Naive thymus-derived CD4-positive, alpha-beta T cell (primary cell): ENCODE results near the gene TNFRSF9. TPM values are rescaled to one million over a fixed set of nuclear protein-coding genes. Genes with fewer than 3 reads are reported as not detected.

Source experiments
- ATAC-seq: fragments of 150-1000 bp; cut with Tn5 transposase; 2 replicates; pipeline ENCODE4 v1.10.0; 2021; ENCODE audit warnings: mild to moderate bottlenecking, moderate library complexity
- CTCF ChIA-PET: fragments of 350-600 bp; sonication (Branson Sonifier 250); formaldehyde crosslinking; loops from one replicate; lab custom pipeline; 2021; ENCODE audit warnings: antibody characterized with exemption; lab: Charles Lee
- POLR2A ChIA-PET: fragments of 350-600 bp; sonication (Branson Sonifier 250); formaldehyde crosslinking; loops from one replicate; lab custom pipeline; 2021; ENCODE audit warnings: antibody characterized with exemption, inconsistent platforms; lab: Charles Lee
- DNase-seq, 9 donors: peaks; one replicate each; pipeline versions ENCODE4 v3.0.0 to v3.0.0-alpha.2; 2020 to 2022; ENCODE audit warnings: mixed read lengths in 1 of 9
- H3K27ac ChIP-seq: one replicate; pipeline ENCODE4 v1.7.0; 2013; ENCODE audit warnings: mild to moderate bottlenecking, low read depth, low read length, moderate library complexity
- H3K27me3 ChIP-seq, 2 donors: one replicate each; pipeline ENCODE4 v1.7.0; 2013; ENCODE audit warnings: low read length in 2 of 2, mild to moderate bottlenecking in 2 of 2, moderate library complexity in 2 of 2; ENCODE audit not compliant: control insufficient read depth in 2 of 2, insufficient read depth in 2 of 2
- H3K36me3 ChIP-seq, 3 experiments: 1 replicate in 2 of 3; 2 replicates in 1 of 3; pipeline ENCODE4 v1.7.0; 2013; ENCODE audit warnings: low read length in 3 of 3, mild to moderate bottlenecking in 3 of 3, moderate library complexity in 1 of 3; ENCODE audit not compliant: insufficient read depth in 3 of 3, control insufficient read depth in 2 of 3
- H3K4me1 ChIP-seq, 2 donors: one replicate each; pipeline ENCODE4 v1.7.0; 2013; ENCODE audit warnings: low read length in 2 of 2, mild to moderate bottlenecking in 2 of 2, moderate library complexity in 1 of 2; ENCODE audit not compliant: control insufficient read depth in 2 of 2, insufficient read depth in 2 of 2
- H3K4me3 ChIP-seq: 2 replicates; pipeline ENCODE4 v1.7.0; 2013; ENCODE audit warnings: mild to moderate bottlenecking, low read length
- H3K9me3 ChIP-seq, 3 experiments: 1 replicate in 2 of 3; 2 replicates in 1 of 3; pipeline ENCODE4 v1.7.0; 2013; ENCODE audit warnings: low read length in 3 of 3; ENCODE audit not compliant: control insufficient read depth in 2 of 3
- H3K27ac Mint-ChIP-seq, 9 donors: one replicate each; pipeline ENCODE4 v1.8.0; 2020 to 2022; ENCODE audit warnings: mixed read lengths in 9 of 9, mild to moderate bottlenecking in 8 of 9, moderate library complexity in 5 of 9, inconsistent platforms in 2 of 9
- H3K27me3 Mint-ChIP-seq, 5 donors: one replicate each; pipeline ENCODE4 v1.8.0; 2021 to 2022; ENCODE audit warnings: mixed read lengths in 5 of 5, mild to moderate bottlenecking in 1 of 5
- H3K36me3 Mint-ChIP-seq, 5 donors: one replicate each; pipeline ENCODE4 v1.8.0; 2020 to 2022; ENCODE audit warnings: mixed read lengths in 5 of 5, mild to moderate bottlenecking in 3 of 5, inconsistent platforms in 1 of 5
- H3K4me1 Mint-ChIP-seq, 7 donors: one replicate each; pipeline ENCODE4 v1.8.0; 2020 to 2022; ENCODE audit warnings: mixed read lengths in 7 of 7, mild to moderate bottlenecking in 3 of 7, inconsistent platforms in 1 of 7
- H3K4me3 Mint-ChIP-seq, 10 donors: one replicate each; pipeline ENCODE4 v1.8.0; 2020 to 2022; ENCODE audit warnings: mild to moderate bottlenecking in 10 of 10, mixed read lengths in 10 of 10, moderate library complexity in 6 of 10, inconsistent platforms in 2 of 10
- H3K9me3 Mint-ChIP-seq, 11 donors: one replicate each; pipeline ENCODE4 v1.8.0; 2020 to 2022; ENCODE audit warnings: mixed read lengths in 11 of 11, mild to moderate bottlenecking in 4 of 11, inconsistent platforms in 1 of 11, moderate library complexity in 1 of 11
- intact Hi-C, 2 donors: fragments of 100-400 bp; cut with micrococcal nuclease; formaldehyde crosslinking; loops; one replicate each; pipeline ENCODE4 v1.15.1; 2023
- polyA plus RNA-seq, 2 donors: library from polyadenylated mRNA; unstranded; fragments of 300-500 nt; fragmentation: Illumina TruSeq; gene quantifications; one replicate each; pipeline ENCODE4 v1.2.3, GENCODE V29; 2021
- total RNA-seq, 6 experiments: library from RNA in 5 of 6; stranded (reverse) in 5 of 6; gene quantifications; 1 replicate in 5 of 6; 2 replicates in 1 of 6; pipeline ENCODE4 v1.2.3 and lab custom pipeline; 2021 to 2026

TNFRSF9 gene
- total RNA-seq (1 to 10 TPM in 1 of 5 experiments, under 1 TPM in 4; 0.11 to 6.6 (median 0.27) TPM), polyA plus RNA-seq (under 1 TPM in 1 of 2 donors, not detected in 1; 0.10 TPM), total RNA-seq (lab: John Stamatoyannopoulos, UW) (not detected)

DNA sequence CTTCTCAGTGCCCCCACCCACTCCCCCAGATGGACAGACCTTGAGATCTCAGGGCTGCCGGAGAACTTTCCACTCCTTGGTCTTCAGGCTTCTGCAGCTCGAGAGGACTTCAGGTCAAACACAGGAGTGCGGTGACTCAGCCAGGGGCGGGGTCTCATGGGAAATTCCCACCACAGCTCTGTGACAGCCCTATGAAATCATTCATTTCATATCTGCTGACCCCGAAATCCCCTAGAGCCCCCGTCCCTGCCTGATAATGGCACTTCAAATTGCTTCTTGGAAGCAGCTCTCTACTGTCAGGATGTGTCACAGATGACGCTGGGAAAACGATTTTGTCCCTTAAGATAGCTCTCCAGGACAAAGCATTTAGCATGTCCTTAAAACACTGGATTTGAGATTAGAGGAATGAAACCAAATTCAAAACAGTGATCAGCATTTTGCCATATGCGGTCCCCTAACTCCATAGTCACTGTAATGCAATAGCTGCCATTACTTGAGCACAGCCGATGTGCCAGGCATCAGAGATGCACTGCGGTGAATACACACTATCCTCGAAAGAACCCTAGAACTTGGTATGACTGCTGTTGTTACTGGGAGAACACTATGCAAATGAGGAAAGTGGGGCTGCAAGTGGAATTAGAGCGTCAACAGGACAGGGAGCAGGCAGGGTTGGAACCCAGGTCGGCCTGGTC, at the start of gene TNFRSF9:
Gene TNFRSF9 (minus strand): TSS at position 95 of the 692 bp plus-strand sequence. CDS start 845 bp downstream, outside the sequence.
- ChIA-PET POLR2A (interaction anchor here (1.3 kb wide), 1 partner anchor 8 kb away, joined by 3 read pairs; no protein-coding TSS in a partner anchor), CTCF (no interaction called here)
- peaks cover 0 to 3% (median 0%) of the 10 kb centered on the region in 5 donors for H3K36me3 Mint-ChIP-seq
- peak; percentile 72 for ATAC-seq
- peaks cover 10 to 26% of the 10 kb centered on the region in 2 donors for H3K4me1 ChIP-seq
- H3K4me3 ChIP-seq, result no peak within 1 kb of the TSS
- no peak within 1 kb of the TSS for H3K27ac ChIP-seq
- H3K27me3 ChIP-seq, result peaks cover 0 to 10% of the 10 kb centered on the region in 2 donors
- peak within 1 kb of the TSS in 3 of 9 donors; percentile 14 to 75 (median 71) for H3K27ac Mint-ChIP-seq
- H3K4me1 Mint-ChIP-seq, result peaks cover 20 to 30% (median 24%) of the 10 kb centered on the region in 7 donors
- no peaks in the 10 kb centered on the region for H3K9me3 ChIP-seq
- peak in 2 of 9 donors; percentile 14 to 75 for DNase-seq
- intact Hi-C loops, result no loop called here
- no peaks in the 10 kb centered on the region for H3K36me3 ChIP-seq
- no peaks in the 10 kb centered on the region for H3K9me3 Mint-ChIP-seq
- peaks cover 32 to 42% (median 39%) of the 10 kb centered on the region in 5 donors for H3K27me3 Mint-ChIP-seq
- peak within 1 kb of the TSS; percentile 8 to 96 (median 78) for H3K4me3 Mint-ChIP-seq

DNA sequence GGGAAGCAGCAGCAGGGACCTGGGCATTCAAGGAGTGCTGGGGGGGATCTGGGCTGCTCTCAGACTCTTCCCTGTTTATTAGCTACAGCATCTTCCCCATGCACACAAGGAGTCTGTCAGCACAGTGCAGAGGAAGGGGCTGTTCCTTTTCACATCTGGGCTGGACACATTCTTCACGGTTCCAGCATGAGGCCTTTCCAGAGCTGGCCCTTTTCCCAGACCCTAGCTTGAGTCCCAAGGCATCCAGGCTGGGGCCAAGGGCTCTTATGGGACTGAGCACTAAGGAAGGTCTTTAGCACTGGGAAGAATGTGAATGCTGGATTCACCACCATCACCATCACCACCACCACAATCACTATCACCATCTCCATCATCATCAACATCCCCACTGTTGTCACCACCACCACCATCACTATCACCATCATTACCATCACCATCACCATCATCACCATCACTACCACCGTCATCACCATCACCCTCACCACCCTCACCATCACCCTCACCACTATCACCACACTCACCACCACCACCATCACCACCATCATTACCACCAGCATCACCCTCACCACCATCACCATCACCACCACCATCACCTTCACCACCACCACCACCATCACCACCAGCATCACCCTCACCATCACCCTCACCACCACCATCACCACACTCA, 49.3 kb upstream of the TNFRSF9 start:
- CTCF ChIA-PET, result interaction anchor here (0.9 kb wide), 1 partner anchor 9 kb away, joined by 3 read pairs; no protein-coding TSS in a partner anchor
- no peak for ATAC-seq
- H3K27me3 Mint-ChIP-seq, result no peaks in the 10 kb centered on the region
- H3K9me3 ChIP-seq, result no peaks in the 10 kb centered on the region
- H3K4me3 Mint-ChIP-seq, result no peak overlapping the region
- no peak overlapping the region for H3K4me3 ChIP-seq
- POLR2A ChIA-PET, result no interaction called here
- H3K27me3 ChIP-seq, result no peaks in the 10 kb centered on the region
- H3K36me3 ChIP-seq, result peaks cover 0 to 38% (median 5%) of the 10 kb centered on the region in 3 experiments
- no peaks in the 10 kb centered on the region for H3K4me1 ChIP-seq
- no peak overlapping the region for H3K27ac ChIP-seq
- intact Hi-C loops, result no loop called here
- peak overlapping the region in 4 of 9 donors; percentile 8 to 70 (median 67) for H3K27ac Mint-ChIP-seq
- peaks cover 0 to 3% (median 0%) of the 10 kb centered on the region in 7 donors for H3K4me1 Mint-ChIP-seq
- no peak for DNase-seq
- peaks cover 8 to 40% (median 14%) of the 10 kb centered on the region in 5 donors for H3K36me3 Mint-ChIP-seq
- no peaks in the 10 kb centered on the region for H3K9me3 Mint-ChIP-seq

DNA sequence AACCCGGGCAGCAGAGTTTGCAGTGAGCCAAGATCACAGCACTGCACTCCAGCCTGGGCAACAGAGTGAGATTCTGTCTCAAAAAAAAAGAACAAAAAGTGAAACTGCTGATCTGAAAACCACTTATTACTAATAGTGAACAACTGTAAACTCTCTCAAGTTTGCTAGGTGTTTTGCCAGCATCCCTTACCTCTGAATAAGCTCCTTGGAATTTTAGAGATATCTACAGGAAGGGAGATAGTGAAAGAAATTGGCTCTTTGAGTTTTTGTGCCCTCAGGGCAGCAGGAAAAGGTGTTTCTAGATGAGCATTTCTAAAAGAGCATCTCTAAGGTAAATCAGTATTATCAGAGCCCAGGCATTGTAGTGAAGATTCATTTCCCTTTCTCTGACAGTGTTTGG, 47.9 kb upstream of the TNFRSF9 start:
- no peak overlapping the region for H3K27ac ChIP-seq
- no peaks in the 10 kb centered on the region for H3K4me1 ChIP-seq
- CTCF ChIA-PET, result no interaction called here
- no peak for DNase-seq
- H3K27me3 Mint-ChIP-seq, result no peaks in the 10 kb centered on the region
- ATAC-seq, result no peak
- peaks cover 5 to 51% (median 10%) of the 10 kb centered on the region in 3 experiments for H3K36me3 ChIP-seq
- no peaks in the 10 kb centered on the region for H3K9me3 ChIP-seq
- H3K4me3 ChIP-seq, result no peak overlapping the region
- H3K27me3 ChIP-seq, result no peaks in the 10 kb centered on the region
- POLR2A ChIA-PET, result no interaction called here
- H3K4me1 Mint-ChIP-seq, result peaks cover 0 to 4% (median 0%) of the 10 kb centered on the region in 7 donors
- no peak overlapping the region for H3K27ac Mint-ChIP-seq
- H3K4me3 Mint-ChIP-seq, result no peak overlapping the region
- no peaks in the 10 kb centered on the region for H3K9me3 Mint-ChIP-seq
- intact Hi-C loops, result no loop called here
- peaks cover 13 to 43% (median 18%) of the 10 kb centered on the region in 5 donors for H3K36me3 Mint-ChIP-seq

DNA sequence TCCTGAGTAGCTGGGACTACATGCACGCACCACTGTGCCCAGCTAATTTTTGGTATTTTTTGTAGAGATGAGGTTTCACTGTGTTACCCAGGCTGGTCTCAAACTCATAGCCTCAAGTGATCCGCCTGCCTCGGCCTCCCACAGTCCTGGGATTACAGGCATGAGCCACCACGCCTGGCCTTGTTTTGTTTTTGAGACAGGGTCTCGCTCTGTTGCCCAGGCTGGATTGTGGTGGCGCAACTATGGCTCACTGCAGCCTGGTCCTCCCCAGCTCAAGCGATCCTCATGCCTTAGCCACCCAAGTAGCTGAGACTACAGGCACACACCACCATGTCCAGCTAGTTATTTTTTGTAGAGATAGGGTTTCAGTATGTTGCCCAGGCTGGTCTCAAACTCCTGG, 46.9 kb upstream of the TNFRSF9 start:
- Histone ChIP-seq H3K9me3 (no peaks in the 10 kb centered on the region), H3K27ac (no peak overlapping the region), H3K36me3 (peaks cover 5 to 60% (median 10%) of the 10 kb centered on the region in 3 experiments), H3K4me1 (peaks cover 0 to 2% of the 10 kb centered on the region in 2 donors), H3K4me3 (no peak overlapping the region), H3K27me3 (no peaks in the 10 kb centered on the region)
- no peak overlapping the region for H3K27ac Mint-ChIP-seq
- H3K36me3 Mint-ChIP-seq, result peaks cover 13 to 44% (median 19%) of the 10 kb centered on the region in 5 donors
- no peaks in the 10 kb centered on the region for H3K9me3 Mint-ChIP-seq
- intact Hi-C loops, result no loop called here
- CTCF ChIA-PET, result no interaction called here
- no peaks in the 10 kb centered on the region for H3K27me3 Mint-ChIP-seq
- POLR2A ChIA-PET, result no interaction called here
- H3K4me1 Mint-ChIP-seq, result peaks cover 4 to 7% (median 5%) of the 10 kb centered on the region in 7 donors
- ATAC-seq, result no peak
- H3K4me3 Mint-ChIP-seq, result no peak overlapping the region
- no peak for DNase-seq

DNA sequence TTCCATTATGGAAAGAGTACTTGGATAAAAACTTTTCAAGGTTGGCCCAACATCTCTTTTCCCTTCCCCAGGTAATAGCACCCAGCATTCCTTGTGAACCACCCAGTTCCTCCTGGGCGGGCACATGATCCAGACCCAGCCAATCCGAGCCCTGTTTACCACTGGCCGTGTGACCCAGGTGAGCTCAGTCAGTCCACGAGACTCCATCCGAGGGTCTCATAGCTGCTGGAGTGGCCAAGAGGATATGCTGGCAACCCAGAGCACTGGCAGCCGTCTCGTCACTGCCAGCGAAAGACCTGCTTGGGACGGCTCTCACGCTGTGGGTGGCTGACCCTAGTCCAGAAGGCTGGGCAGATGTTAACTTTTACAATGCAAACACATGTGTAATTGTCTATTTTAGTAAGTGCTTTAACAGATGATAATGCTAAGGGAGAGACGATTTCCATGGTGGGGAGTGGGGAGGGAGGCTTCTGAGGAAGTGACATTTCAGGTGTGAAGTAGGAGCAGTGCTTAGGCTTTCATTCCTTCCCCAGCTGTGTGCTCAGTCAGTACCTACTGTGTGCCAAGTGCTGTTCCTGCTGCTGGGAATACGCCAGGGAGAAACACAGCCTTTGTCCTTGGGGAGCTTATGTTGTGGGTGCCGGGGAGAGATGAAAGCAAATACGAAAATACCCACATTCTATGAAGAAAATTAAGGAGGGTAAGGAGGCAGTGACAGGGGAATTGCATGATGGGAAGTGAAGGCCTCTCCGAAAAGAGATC, 45.4 kb upstream of the TNFRSF9 start:
- ATAC-seq (no peak), DNase-seq (no peak)
- Histone ChIP-seq H3K36me3 (peaks cover 5 to 66% (median 10%) of the 10 kb centered on the region in 3 experiments), H3K4me3 (no peak overlapping the region), H3K9me3 (no peaks in the 10 kb centered on the region), H3K27ac (no peak overlapping the region), H3K4me1 (peaks cover 0 to 8% of the 10 kb centered on the region in 2 donors), H3K27me3 (no peaks in the 10 kb centered on the region)
- Mint-ChIP-seq H3K27ac (peak overlapping the region in 2 of 9 donors; percentile 7 to 62), H3K4me1 (peaks cover 5 to 11% (median 10%) of the 10 kb centered on the region in 7 donors), H3K9me3 (no peaks in the 10 kb centered on the region), H3K27me3 (no peaks in the 10 kb centered on the region), H3K4me3 (no peak overlapping the region), H3K36me3 (peaks cover 13 to 46% (median 24%) of the 10 kb centered on the region in 5 donors)
- CTCF ChIA-PET, result interaction anchor here (0.6 to 1.1 kb wide), 3 partner anchors 11 to 52 kb away, joined by 3 read pairs; no protein-coding TSS in a partner anchor
- intact Hi-C loops, result no loop called here
- POLR2A ChIA-PET, result no interaction called here

DNA sequence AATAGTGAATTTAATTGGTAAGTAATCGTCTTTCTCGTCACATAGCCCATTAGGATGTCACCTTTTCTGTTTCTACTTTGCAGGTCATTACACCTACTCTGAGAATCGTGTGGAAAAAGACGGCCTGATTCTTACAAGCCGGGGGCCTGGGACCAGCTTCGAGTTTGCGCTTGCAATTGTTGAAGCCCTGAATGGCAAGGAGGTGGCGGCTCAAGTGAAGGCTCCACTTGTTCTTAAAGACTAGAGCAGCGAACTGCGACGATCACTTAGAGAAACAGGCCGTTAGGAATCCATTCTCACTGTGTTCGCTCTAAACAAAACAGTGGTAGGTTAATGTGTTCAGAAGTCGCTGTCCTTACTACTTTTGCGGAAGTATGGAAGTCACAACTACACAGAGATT, 44.2 kb upstream of the TNFRSF9 start:
- Histone ChIP-seq H3K27me3 (no peaks in the 10 kb centered on the region), H3K4me1 (peaks cover 0 to 8% of the 10 kb centered on the region in 2 donors), H3K9me3 (no peaks in the 10 kb centered on the region), H3K4me3 (no peak overlapping the region), H3K27ac (no peak overlapping the region), H3K36me3 (peaks cover 5 to 66% (median 10%) of the 10 kb centered on the region in 3 experiments)
- Mint-ChIP-seq H3K9me3 (no peaks in the 10 kb centered on the region), H3K4me1 (peaks cover 5 to 13% (median 10%) of the 10 kb centered on the region in 7 donors), H3K27ac (peak overlapping the region in 1 of 9 donors; percentile 24), H3K27me3 (no peaks in the 10 kb centered on the region), H3K36me3 (peaks cover 13 to 43% (median 16%) of the 10 kb centered on the region in 5 donors), H3K4me3 (no peak overlapping the region)
- ATAC-seq (no peak), DNase-seq (no peak)
- ChIA-PET CTCF (interaction anchor here (0.8 to 1.1 kb wide), 3 partner anchors 10 to 329 kb away, joined by 3 read pairs; no protein-coding TSS in a partner anchor), POLR2A (no interaction called here)
- intact Hi-C loops, result no loop called here
